Thoracic aorta (tissue), 2 donors: ENCODE results near the gene TSTD1. TPM values are rescaled to one million over a fixed set of nuclear protein-coding genes. Genes with fewer than 3 reads are reported as not detected.

ENCODE experiments used
- ATAC-seq: fragments of 150-250 bp; one replicate; pipeline ENCODE4 v1.8.0; 2017; ENCODE audit warnings: low read depth; ENCODE audit not compliant: insufficient number of reproducible peaks, low FRiP score
- DNase-seq: peaks from one replicate; pipeline ENCODE4 v3.0.0-alpha.2; 2020; ENCODE audit warnings: low spot score
- H3K27ac ChIP-seq, 2 donors: fragments of 200-600 bp; sonication (generic); 1 replicate in 1 of 2; 2 replicates in 1 of 2; pipeline ENCODE4 v1.5.1; 2016; ENCODE audit warnings: mild to moderate bottlenecking in 2 of 2, moderate library complexity in 2 of 2
- H3K27me3 ChIP-seq: fragments of 200-600 bp; sonication (generic); replicated peaks from 2 replicates; pipeline ENCODE4 v1.6.0; 2016; ENCODE audit warnings: mild to moderate bottlenecking; ENCODE audit not compliant: insufficient read depth
- H3K36me3 ChIP-seq: fragments of 200-600 bp; sonication (generic); one replicate; pipeline ENCODE4 v1.5.1; 2016
- H3K4me1 ChIP-seq, 2 donors: fragments of 200-600 bp; sonication (generic); 1 replicate in 1 of 2; 2 replicates in 1 of 2; pipeline versions ENCODE4 v1.5.1 to v1.6.0; 2016; ENCODE audit warnings: low read depth in 2 of 2, mild to moderate bottlenecking in 1 of 2; ENCODE audit not compliant: control insufficient read depth in 1 of 2
- H3K4me3 ChIP-seq: fragments of 200-600 bp; sonication (generic); 2 replicates; pipeline ENCODE4 v1.5.1; 2016; ENCODE audit warnings: mild to moderate bottlenecking
- H3K9me3 ChIP-seq: fragments of 200-600 bp; sonication (generic); 2 replicates; pipeline ENCODE4 v1.5.1; 2016
- total RNA-seq, 2 donors: library from RNA; depleted of rRNA; stranded (reverse); fragments of >200 nt; gene quantifications; one replicate each; pipeline versions ENCODE4 v1.1.0 to v1.2.3, GENCODE V29; 2016
- TF ChIP-seq, protein P1 (sequence below): fragments of 200-600 bp; sonication (generic); IDR thresholded peaks from one replicate; pipeline ENCODE4 v1.5.1; 2019; ENCODE audit warnings: antibody characterized with exemption

Gene TSTD1
- total RNA-seq, 2 donors from 2014 or later = 19.9 to 34.2 TPM

- Histone ChIP-seq H3K27me3 (no peaks in the 10 kb centered on the region), H3K27ac (no peak overlapping the region), H3K9me3 (no peaks in the 10 kb centered on the region), H3K4me3 (no peak overlapping the region), H3K4me1 (no peaks in the 10 kb centered on the region), H3K36me3 (no peaks in the 10 kb centered on the region)
- ATAC-seq (no peak), DNase-seq (no peak)
- TF ChIP-seq, protein P1, sequence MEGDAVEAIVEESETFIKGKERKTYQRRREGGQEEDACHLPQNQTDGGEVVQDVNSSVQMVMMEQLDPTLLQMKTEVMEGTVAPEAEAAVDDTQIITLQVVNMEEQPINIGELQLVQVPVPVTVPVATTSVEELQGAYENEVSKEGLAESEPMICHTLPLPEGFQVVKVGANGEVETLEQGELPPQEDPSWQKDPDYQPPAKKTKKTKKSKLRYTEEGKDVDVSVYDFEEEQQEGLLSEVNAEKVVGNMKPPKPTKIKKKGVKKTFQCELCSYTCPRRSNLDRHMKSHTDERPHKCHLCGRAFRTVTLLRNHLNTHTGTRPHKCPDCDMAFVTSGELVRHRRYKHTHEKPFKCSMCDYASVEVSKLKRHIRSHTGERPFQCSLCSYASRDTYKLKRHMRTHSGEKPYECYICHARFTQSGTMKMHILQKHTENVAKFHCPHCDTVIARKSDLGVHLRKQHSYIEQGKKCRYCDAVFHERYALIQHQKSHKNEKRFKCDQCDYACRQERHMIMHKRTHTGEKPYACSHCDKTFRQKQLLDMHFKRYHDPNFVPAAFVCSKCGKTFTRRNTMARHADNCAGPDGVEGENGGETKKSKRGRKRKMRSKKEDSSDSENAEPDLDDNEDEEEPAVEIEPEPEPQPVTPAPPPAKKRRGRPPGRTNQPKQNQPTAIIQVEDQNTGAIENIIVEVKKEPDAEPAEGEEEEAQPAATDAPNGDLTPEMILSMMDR = no peak
Measured at GRCh38 chr1:161054232-161054631, 15.5 kb upstream of the TSTD1 start.

DNA sequence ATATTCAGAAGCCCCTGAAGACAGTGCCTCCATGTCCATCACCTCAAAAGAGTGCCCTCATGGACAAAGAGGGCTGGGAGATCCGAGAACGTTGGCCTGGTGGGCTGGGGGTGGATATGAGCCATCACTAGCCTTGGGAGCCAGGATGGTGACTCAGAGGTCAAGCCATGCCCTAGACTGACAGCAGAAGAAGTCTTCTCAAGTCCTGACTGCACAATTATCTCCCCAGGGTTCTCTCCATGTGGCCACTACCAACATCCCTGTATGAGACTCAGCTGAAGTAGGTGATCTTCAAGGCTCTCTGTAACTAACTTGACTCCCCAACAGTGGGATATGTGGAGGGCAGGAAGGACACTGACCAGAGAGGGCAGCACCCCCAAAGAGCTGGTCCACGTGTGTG is 14.1 kb upstream of the TSTD1 start:
- ATAC-seq (no peak), DNase-seq (no peak)
- no peak overlapping the region for H3K27ac ChIP-seq
- TF ChIP-seq, protein P1 = no peak
- H3K27me3 ChIP-seq = no peaks in the 10 kb centered on the region
- H3K4me3 ChIP-seq = no peak overlapping the region
- H3K9me3 ChIP-seq = no peaks in the 10 kb centered on the region
- H3K36me3 ChIP-seq = no peaks in the 10 kb centered on the region
- H3K4me1 ChIP-seq = no peaks in the 10 kb centered on the region

DNA sequence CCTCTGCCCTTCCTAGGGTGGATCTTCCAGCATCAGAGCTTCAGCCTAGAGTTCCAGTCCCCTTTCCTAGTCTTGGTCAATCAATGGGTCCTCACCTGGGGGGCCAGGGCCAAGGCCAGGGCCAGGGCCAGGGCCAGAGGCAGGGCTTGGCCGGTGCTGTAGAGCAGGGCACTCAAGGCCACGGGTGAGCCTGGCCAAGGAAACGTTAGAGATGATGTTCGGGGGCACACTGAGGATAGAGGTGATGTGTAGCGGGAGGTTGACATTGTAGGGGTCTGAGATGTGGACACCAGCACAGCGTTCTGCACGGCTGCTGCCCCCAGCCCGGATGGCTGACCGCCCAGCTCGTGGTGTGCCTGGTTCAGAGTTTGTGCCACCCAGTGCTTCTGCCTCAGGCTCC is 12.5 kb upstream of the TSTD1 start:
- no peak overlapping the region for H3K27ac ChIP-seq
- H3K27me3 ChIP-seq = no peaks in the 10 kb centered on the region
- TF ChIP-seq, protein P1 = no peak
- H3K4me1 ChIP-seq = no peaks in the 10 kb centered on the region
- no peak for ATAC-seq
- no peaks in the 10 kb centered on the region for H3K36me3 ChIP-seq
- DNase-seq = no peak
- H3K9me3 ChIP-seq = no peaks in the 10 kb centered on the region
- no peak overlapping the region for H3K4me3 ChIP-seq

DNA sequence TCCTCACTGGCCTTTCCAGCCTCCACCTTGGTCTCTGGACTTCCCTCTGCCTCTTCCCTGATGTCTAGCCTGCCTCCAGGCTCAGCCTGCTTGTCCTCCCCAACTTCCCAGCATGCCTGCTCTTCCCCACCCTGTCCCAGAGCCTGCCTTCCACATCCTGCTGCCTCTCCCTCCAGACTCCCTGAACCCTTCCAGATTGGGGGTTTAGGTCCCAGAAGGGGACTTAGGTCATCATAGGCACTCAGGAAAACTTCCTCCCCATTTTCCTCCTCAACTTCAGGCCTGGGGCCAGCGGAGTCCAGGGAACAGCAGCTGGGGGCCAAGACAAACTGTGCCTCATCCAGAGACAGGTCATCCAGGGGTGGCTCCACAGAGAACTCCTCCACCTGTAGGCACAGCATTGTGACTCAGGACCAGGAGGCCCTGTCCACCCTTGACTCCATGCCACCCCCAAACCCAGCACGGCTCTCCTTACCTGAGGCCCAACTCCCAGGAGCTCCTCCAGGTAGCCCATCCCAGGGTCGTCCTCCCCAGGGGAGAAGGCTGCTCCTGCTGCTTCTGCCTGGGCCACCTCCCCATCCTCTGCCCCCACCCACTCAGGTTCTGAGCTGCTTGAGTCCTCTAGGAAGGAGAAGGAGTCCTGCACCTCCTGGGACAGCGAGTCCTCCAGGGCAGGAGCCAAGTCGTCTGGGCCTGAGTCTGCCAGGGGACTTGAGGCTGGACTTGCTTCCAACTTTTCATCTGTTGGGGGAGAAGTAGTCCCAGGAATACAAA is 10.4 kb upstream of the TSTD1 start:
- Histone ChIP-seq H3K4me1 (peaks cover 5 to 6% of the 10 kb centered on the region in 2 donors), H3K27me3 (no peaks in the 10 kb centered on the region), H3K36me3 (no peaks in the 10 kb centered on the region), H3K27ac (no peak overlapping the region), H3K4me3 (no peak overlapping the region), H3K9me3 (no peaks in the 10 kb centered on the region)
- TF ChIP-seq, protein P1 = no peak
- no peak for DNase-seq
- ATAC-seq = no peak

DNA sequence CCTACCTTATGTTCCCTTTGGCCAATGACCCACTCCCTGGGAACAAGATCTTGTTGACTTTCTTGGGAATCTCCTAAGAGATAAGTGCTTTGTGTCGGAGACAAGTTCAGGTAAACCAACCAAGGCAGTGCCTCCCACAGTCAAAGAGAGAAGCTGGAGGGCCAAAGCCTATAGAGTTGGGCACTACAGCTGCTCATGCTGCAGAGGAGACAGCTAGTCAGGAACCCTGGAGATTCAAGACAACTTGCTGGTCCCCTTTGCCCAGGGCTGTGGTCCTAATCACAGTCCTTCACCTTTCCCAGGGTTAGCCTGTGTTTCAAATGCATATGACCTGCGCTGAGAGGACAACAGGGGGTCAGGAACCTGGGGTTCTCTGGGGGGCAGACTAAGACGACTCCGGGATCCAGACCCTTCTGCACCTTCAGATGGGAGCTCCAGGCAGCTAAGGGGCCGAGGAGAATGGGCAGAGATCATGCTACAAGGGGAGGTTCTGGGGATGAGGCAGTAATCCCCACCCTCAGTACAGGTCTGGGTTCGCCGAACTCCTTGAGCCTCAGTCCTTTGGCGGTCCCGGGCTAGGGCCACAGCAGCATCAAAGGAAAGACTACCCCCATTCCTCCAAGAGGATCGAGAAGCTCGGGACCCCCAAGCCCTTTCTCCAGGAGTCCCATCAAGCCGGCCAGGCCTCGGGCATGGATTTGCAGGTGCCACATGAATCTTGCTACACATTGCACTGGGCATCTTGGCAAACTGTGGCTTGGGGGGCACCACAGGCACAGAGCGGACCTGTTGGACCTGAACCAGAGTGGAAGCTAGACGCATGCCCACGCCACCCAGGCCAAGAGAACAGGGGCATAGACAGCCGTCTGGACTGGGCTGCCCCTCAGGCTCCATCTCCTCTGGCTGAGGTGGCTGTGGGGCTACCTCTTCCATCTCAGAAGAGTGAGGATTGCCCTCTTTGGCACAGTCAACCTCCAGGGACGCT is 9.0 kb upstream of the TSTD1 start:
- TF ChIP-seq, protein P1 = no peak
- no peaks in the 10 kb centered on the region for H3K27me3 ChIP-seq
- peaks cover 4% of the 10 kb centered on the region for H3K36me3 ChIP-seq
- H3K27ac ChIP-seq = peak overlapping the region in 1 of 2 donors; percentile 93
- H3K4me1 ChIP-seq = peaks cover 9 to 18% of the 10 kb centered on the region in 2 donors
- no peak for DNase-seq
- ATAC-seq = no peak
- no peaks in the 10 kb centered on the region for H3K9me3 ChIP-seq
- no peak overlapping the region for H3K4me3 ChIP-seq
